GM10266 (cell line): ENCODE results near the gene IDH3G.

ENCODE experiments used
- DNase-seq: peaks from one replicate; pipeline ENCODE4 v3.0.0; 2012; ENCODE audit errors: extremely low spot score
- CTCF ChIP-seq: IDR thresholded peaks from 2 replicates; pipeline ENCODE4 v1.5.1; 2012; ENCODE audit warnings: mild to moderate bottlenecking, low read depth; ENCODE audit not compliant: control insufficient read depth, insufficient read depth; ENCODE audit errors: missing control alignments

The IDH3G gene

GRCh38 chrX:153775293-153776119 lies 18.7 kb downstream of the IDH3G start:
- TF ChIP-seq CTCF: no peak
- DNase-seq: no peak

- DNase-seq: no peak
- TF ChIP-seq CTCF: no peak
Observed at GRCh38 chrX:153774576-153775292, 19.4 kb downstream of the IDH3G start.

GRCh38 chrX:153773741-153774575 lies 20.2 kb downstream of the IDH3G start:
- no peak for TF ChIP-seq CTCF
- no peak for DNase-seq

- peak; percentile 6 for DNase-seq
- no peak for TF ChIP-seq CTCF
Observed at GRCh38 chrX:153773218-153773611, 21.0 kb downstream of the IDH3G start.

- TF ChIP-seq CTCF: no peak
- DNase-seq: peak; percentile 6
Observed at GRCh38 chrX:153772316-153773217, 21.6 kb downstream of the IDH3G start.
